Naive thymus-derived CD4-positive, alpha-beta T cell (primary cell): ENCODE data around the gene IRF5. TPM values are rescaled to one million over a fixed set of nuclear protein-coding genes. Genes with fewer than 3 reads are reported as not detected.

Source experiments
- ATAC-seq: fragments of 150-1000 bp; cut with Tn5 transposase; 2 replicates; pipeline ENCODE4 v1.10.0; 2021; ENCODE audit warnings: mild to moderate bottlenecking, moderate library complexity
- CTCF ChIA-PET: fragments of 350-600 bp; sonication (Branson Sonifier 250); formaldehyde crosslinking; loops from one replicate; lab custom pipeline; 2021; ENCODE audit warnings: antibody characterized with exemption; lab: Charles Lee
- POLR2A ChIA-PET: fragments of 350-600 bp; sonication (Branson Sonifier 250); formaldehyde crosslinking; loops from one replicate; lab custom pipeline; 2021; ENCODE audit warnings: antibody characterized with exemption, inconsistent platforms; lab: Charles Lee
- DNase-seq, 9 donors: peaks; one replicate each; pipeline versions ENCODE4 v3.0.0 to v3.0.0-alpha.2; 2020 to 2022; ENCODE audit warnings: mixed read lengths in 1 of 9
- H3K27ac ChIP-seq: one replicate; pipeline ENCODE4 v1.7.0; 2013; ENCODE audit warnings: mild to moderate bottlenecking, low read depth, low read length, moderate library complexity
- H3K27me3 ChIP-seq, 2 donors: one replicate each; pipeline ENCODE4 v1.7.0; 2013; ENCODE audit warnings: low read length in 2 of 2, mild to moderate bottlenecking in 2 of 2, moderate library complexity in 2 of 2; ENCODE audit not compliant: control insufficient read depth in 2 of 2, insufficient read depth in 2 of 2
- H3K36me3 ChIP-seq, 3 experiments: 1 replicate in 2 of 3; 2 replicates in 1 of 3; pipeline ENCODE4 v1.7.0; 2013; ENCODE audit warnings: low read length in 3 of 3, mild to moderate bottlenecking in 3 of 3, moderate library complexity in 1 of 3; ENCODE audit not compliant: insufficient read depth in 3 of 3, control insufficient read depth in 2 of 3
- H3K4me1 ChIP-seq, 2 donors: one replicate each; pipeline ENCODE4 v1.7.0; 2013; ENCODE audit warnings: low read length in 2 of 2, mild to moderate bottlenecking in 2 of 2, moderate library complexity in 1 of 2; ENCODE audit not compliant: control insufficient read depth in 2 of 2, insufficient read depth in 2 of 2
- H3K4me3 ChIP-seq: 2 replicates; pipeline ENCODE4 v1.7.0; 2013; ENCODE audit warnings: mild to moderate bottlenecking, low read length
- H3K9me3 ChIP-seq, 3 experiments: 1 replicate in 2 of 3; 2 replicates in 1 of 3; pipeline ENCODE4 v1.7.0; 2013; ENCODE audit warnings: low read length in 3 of 3; ENCODE audit not compliant: control insufficient read depth in 2 of 3
- H3K27ac Mint-ChIP-seq, 9 donors: one replicate each; pipeline ENCODE4 v1.8.0; 2020 to 2022; ENCODE audit warnings: mixed read lengths in 9 of 9, mild to moderate bottlenecking in 8 of 9, moderate library complexity in 5 of 9, inconsistent platforms in 2 of 9
- H3K27me3 Mint-ChIP-seq, 5 donors: one replicate each; pipeline ENCODE4 v1.8.0; 2021 to 2022; ENCODE audit warnings: mixed read lengths in 5 of 5, mild to moderate bottlenecking in 1 of 5
- H3K36me3 Mint-ChIP-seq, 5 donors: one replicate each; pipeline ENCODE4 v1.8.0; 2020 to 2022; ENCODE audit warnings: mixed read lengths in 5 of 5, mild to moderate bottlenecking in 3 of 5, inconsistent platforms in 1 of 5
- H3K4me1 Mint-ChIP-seq, 7 donors: one replicate each; pipeline ENCODE4 v1.8.0; 2020 to 2022; ENCODE audit warnings: mixed read lengths in 7 of 7, mild to moderate bottlenecking in 3 of 7, inconsistent platforms in 1 of 7
- H3K4me3 Mint-ChIP-seq, 10 donors: one replicate each; pipeline ENCODE4 v1.8.0; 2020 to 2022; ENCODE audit warnings: mild to moderate bottlenecking in 10 of 10, mixed read lengths in 10 of 10, moderate library complexity in 6 of 10, inconsistent platforms in 2 of 10
- H3K9me3 Mint-ChIP-seq, 11 donors: one replicate each; pipeline ENCODE4 v1.8.0; 2020 to 2022; ENCODE audit warnings: mixed read lengths in 11 of 11, mild to moderate bottlenecking in 4 of 11, inconsistent platforms in 1 of 11, moderate library complexity in 1 of 11
- intact Hi-C, 2 donors: fragments of 100-400 bp; cut with micrococcal nuclease; formaldehyde crosslinking; loops; one replicate each; pipeline ENCODE4 v1.15.1; 2023
- polyA plus RNA-seq, 2 donors: library from polyadenylated mRNA; unstranded; fragments of 300-500 nt; fragmentation: Illumina TruSeq; gene quantifications; one replicate each; pipeline ENCODE4 v1.2.3, GENCODE V29; 2021
- total RNA-seq, 6 experiments: library from RNA in 5 of 6; stranded (reverse) in 5 of 6; gene quantifications; 1 replicate in 5 of 6; 2 replicates in 1 of 6; pipeline ENCODE4 v1.2.3 and lab custom pipeline; 2021 to 2026

The IRF5 gene, protein sequence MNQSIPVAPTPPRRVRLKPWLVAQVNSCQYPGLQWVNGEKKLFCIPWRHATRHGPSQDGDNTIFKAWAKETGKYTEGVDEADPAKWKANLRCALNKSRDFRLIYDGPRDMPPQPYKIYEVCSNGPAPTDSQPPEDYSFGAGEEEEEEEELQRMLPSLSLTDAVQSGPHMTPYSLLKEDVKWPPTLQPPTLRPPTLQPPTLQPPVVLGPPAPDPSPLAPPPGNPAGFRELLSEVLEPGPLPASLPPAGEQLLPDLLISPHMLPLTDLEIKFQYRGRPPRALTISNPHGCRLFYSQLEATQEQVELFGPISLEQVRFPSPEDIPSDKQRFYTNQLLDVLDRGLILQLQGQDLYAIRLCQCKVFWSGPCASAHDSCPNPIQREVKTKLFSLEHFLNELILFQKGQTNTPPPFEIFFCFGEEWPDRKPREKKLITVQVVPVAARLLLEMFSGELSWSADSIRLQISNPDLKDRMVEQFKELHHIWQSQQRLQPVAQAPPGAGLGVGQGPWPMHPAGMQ
- total RNA-seq (10 to 100 TPM in 1 of 5 experiments, 1 to 10 TPM in 4; 1.7 to 33.2 (median 4.6) TPM), polyA plus RNA-seq (under 1 TPM; 0.38 to 0.95 TPM), total RNA-seq (lab: John Stamatoyannopoulos, UW) (not detected)

DNA sequence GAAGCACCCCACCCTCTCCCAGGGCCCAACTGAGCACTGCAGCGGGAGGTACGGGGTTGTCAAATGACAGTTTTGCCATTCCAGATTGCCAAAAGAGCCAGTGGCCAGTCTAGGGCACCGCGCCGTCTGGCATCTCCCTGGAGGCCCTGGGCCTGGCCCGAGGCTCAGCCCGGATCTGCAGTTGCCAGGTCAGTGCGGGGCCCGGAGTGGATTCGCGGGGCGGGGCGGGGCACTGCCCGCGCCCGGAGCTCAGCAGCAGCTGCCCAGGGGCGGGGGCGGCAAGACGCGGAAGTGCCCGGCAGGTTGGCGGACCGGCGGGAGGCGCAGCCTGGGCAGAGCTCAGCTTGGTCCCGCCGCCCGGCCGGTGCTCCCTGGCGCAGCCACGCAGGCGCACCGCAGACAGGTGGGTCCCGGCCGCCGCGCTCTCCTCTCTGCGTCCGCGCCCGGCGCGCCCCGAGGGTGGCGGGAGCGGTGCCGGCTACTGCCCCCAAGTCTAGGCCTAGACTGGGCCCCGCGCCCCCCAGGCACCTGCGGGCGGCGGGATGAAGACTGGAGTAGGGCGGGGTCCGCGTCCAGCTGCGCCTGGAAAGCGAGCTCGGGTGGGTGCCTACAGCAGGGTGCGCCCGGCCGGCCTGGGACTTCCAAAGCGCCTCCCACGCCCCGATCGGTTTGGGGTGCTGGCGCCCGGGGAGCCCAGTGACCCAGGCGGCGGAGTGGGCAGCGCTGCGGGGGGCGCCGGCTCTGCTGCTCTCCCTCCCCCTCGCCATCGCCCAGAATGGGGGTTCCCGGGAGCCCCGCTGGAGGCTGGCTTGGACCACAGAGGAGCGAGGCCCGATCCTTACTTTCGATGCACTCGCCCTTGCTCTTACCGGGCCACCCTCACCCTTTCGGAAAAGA, at the start of gene IRF5:
Gene IRF5 (plus strand): TSS at position 281 of the 897 bp plus-strand sequence. CDS start 4,155 bp downstream, outside the sequence.
- ChIA-PET CTCF (no interaction called here), POLR2A (interaction anchor here (0.6 kb wide), 1 partner anchor 1214 kb away, joined by 3 read pairs; no protein-coding TSS in a partner anchor)
- Histone ChIP-seq H3K4me3 (peak within 1 kb of the TSS; percentile 57), H3K27ac (no peak within 1 kb of the TSS), H3K9me3 (no peaks in the 10 kb centered on the region), H3K4me1 (peaks cover 6 to 10% of the 10 kb centered on the region in 2 donors), H3K36me3 (no peaks in the 10 kb centered on the region), H3K27me3 (peaks cover 0 to 4% of the 10 kb centered on the region in 2 donors)
- peak in 1 of 9 donors; percentile 62 for DNase-seq
- ATAC-seq = peak; percentile 40
- peak within 1 kb of the TSS in 2 of 9 donors; percentile 65 to 79 for H3K27ac Mint-ChIP-seq
- intact Hi-C loops = loop anchor here in 1 of 2 donors (2.0 kb wide), 1 partner anchor 117 kb away; the partner anchor contains the start of gene TNPO3
- H3K4me1 Mint-ChIP-seq = peaks cover 23 to 48% (median 27%) of the 10 kb centered on the region in 7 donors
- peaks cover 13 to 37% (median 18%) of the 10 kb centered on the region in 5 donors for H3K27me3 Mint-ChIP-seq
- peak within 1 kb of the TSS; percentile 78 to 91 (median 87) for H3K4me3 Mint-ChIP-seq
- peaks cover 0 to 1% (median 0%) of the 10 kb centered on the region in 11 donors for H3K9me3 Mint-ChIP-seq
- H3K36me3 Mint-ChIP-seq = peaks cover 0 to 5% (median 0%) of the 10 kb centered on the region in 5 donors

DNA sequence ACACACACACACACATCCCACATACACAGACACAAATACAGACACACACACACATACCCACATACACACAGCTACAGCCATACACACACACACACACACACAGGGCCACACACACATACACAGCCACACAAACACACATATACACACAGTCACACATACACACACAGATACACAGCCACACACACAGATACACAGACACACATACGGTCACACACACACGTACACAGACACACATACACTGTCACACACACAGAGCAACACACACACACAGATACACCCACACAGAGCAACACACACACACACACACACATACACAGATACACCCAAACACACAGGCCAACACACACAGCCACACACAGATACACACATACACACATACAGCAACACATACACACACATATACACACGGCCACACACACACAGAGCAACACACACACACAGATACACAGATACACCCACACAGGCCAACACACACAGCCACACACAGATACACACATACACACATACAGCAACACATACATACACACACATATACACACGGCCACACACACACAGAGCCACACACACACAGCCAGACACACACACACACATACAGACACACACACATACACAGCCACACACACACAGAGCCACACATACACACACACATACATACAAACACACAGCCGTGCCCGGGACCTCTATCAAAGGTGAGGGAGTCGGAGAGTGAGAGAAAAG, 49.5 kb upstream of the IRF5 start:
- Mint-ChIP-seq H3K9me3 (no peaks in the 10 kb centered on the region), H3K4me1 (peaks cover 0 to 3% (median 0%) of the 10 kb centered on the region in 7 donors), H3K36me3 (no peaks in the 10 kb centered on the region), H3K27ac (no peak overlapping the region), H3K4me3 (no peak overlapping the region), H3K27me3 (peaks cover 5 to 20% (median 15%) of the 10 kb centered on the region in 5 donors)
- no peaks in the 10 kb centered on the region for H3K9me3 ChIP-seq
- no peaks in the 10 kb centered on the region for H3K4me1 ChIP-seq
- ATAC-seq = no peak
- DNase-seq = no peak
- H3K4me3 ChIP-seq = no peak overlapping the region
- ChIA-PET CTCF (no interaction called here), POLR2A (no interaction called here)
- H3K27me3 ChIP-seq = peaks cover 0 to 3% of the 10 kb centered on the region in 2 donors
- intact Hi-C loops = no loop called here
- H3K27ac ChIP-seq = no peak overlapping the region
- no peaks in the 10 kb centered on the region for H3K36me3 ChIP-seq

DNA sequence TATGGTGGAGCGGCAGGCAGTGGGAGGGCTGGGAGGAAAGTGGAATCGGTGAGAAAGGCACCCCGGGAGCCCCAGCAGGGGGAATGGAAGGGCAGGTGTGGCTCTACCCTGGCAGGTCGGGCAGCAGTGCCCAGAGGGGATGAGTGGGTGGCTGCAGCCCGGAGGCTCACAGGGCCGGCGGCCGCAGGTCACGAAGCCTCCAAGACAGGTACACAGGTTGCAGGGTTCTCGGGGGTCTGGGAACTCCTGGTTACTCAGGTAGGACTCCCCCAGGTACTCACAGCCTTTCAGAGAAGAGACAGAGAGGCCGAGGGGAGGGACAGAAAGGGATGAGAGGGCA, 49.0 kb upstream of the IRF5 start:
- DNase-seq (no peak), ATAC-seq (no peak)
- Histone ChIP-seq H3K4me3 (no peak overlapping the region), H3K27me3 (peaks cover 0 to 3% of the 10 kb centered on the region in 2 donors), H3K36me3 (no peaks in the 10 kb centered on the region), H3K27ac (no peak overlapping the region), H3K9me3 (no peaks in the 10 kb centered on the region), H3K4me1 (no peaks in the 10 kb centered on the region)
- Mint-ChIP-seq H3K36me3 (no peaks in the 10 kb centered on the region), H3K4me3 (no peak overlapping the region), H3K27ac (no peak overlapping the region), H3K27me3 (peaks cover 5 to 20% (median 15%) of the 10 kb centered on the region in 5 donors), H3K4me1 (no peaks in the 10 kb centered on the region), H3K9me3 (no peaks in the 10 kb centered on the region)
- POLR2A ChIA-PET = no interaction called here
- intact Hi-C loops = no loop called here
- CTCF ChIA-PET = no interaction called here

DNA sequence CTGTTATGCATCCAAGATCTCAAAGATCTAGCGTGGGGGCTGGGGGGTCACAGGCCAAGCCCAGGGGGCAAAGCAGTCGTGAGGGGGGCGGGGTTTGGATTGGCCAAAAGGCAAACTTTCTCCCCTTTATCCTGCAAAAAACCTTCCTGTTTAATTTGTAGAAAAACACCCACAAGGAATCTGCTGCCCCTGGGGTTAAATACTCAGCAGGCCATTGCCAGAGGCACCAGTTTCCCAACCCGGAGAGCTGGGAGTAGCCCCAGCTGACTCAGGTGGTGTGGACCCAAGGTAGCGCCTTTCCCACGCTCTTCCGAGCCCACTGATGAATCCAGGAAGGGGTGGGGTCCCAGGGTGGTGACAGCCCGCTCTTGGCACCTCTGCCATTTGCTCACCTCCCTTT, 48.6 kb upstream of the IRF5 start:
- H3K36me3 ChIP-seq = no peaks in the 10 kb centered on the region
- intact Hi-C loops = no loop called here
- H3K4me1 ChIP-seq = no peaks in the 10 kb centered on the region
- H3K27me3 Mint-ChIP-seq = peaks cover 5 to 20% (median 15%) of the 10 kb centered on the region in 5 donors
- ATAC-seq (no peak), DNase-seq (no peak)
- ChIA-PET CTCF (no interaction called here), POLR2A (no interaction called here)
- H3K27ac Mint-ChIP-seq = no peak overlapping the region
- peaks cover 0 to 3% of the 10 kb centered on the region in 2 donors for H3K27me3 ChIP-seq
- H3K9me3 ChIP-seq = no peaks in the 10 kb centered on the region
- no peak overlapping the region for H3K27ac ChIP-seq
- no peak overlapping the region for H3K4me3 Mint-ChIP-seq
- H3K9me3 Mint-ChIP-seq = no peaks in the 10 kb centered on the region
- no peaks in the 10 kb centered on the region for H3K36me3 Mint-ChIP-seq
- no peaks in the 10 kb centered on the region for H3K4me1 Mint-ChIP-seq
- H3K4me3 ChIP-seq = no peak overlapping the region

DNA sequence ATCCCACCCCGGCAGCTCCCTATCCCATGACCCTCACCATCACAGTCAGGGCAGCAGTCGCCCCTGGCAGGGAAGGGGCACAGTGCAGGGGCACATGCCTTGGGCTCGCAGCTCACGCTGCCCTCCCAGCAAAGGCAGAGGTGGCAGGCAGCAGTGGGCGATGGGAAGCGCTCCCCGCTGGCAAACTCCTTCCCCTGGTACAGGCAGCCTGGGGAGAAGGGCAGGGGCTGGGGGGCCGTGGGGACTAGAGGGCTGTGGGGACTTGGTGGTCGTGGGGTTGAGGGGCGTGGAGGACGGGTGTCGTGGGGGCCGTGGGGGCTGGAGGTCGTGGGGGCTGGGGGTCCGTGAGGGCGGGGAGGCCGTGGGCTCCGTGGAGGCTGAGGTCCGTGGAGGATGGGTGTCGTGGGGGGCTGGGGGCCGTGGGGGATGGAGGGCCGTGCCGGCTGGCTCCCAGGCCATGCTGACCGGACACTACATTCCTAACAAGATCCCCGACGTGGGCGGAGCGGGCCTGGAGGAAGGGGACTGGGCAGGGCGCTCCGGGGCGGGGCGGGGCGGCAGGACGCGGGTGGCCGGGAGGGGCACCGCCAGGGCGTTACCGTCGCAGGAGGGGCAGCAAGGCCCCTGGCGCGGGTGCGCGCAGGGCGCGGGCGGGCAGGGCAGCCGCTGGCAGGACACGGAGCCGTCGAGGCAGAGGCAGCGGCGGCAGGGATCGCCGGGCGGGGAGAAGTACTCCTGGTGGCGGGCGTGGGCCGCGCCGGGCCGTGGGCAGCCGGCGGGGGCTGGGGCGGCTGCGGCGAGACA, 47.2 kb upstream of the IRF5 start:
- Mint-ChIP-seq H3K27ac (no peak overlapping the region), H3K4me3 (peak overlapping the region in 4 of 10 donors; percentile 6 to 65 (median 34)), H3K27me3 (peaks cover 5 to 20% (median 15%) of the 10 kb centered on the region in 5 donors), H3K9me3 (no peaks in the 10 kb centered on the region), H3K36me3 (no peaks in the 10 kb centered on the region), H3K4me1 (no peaks in the 10 kb centered on the region)
- CTCF ChIA-PET = no interaction called here
- Histone ChIP-seq H3K4me1 (no peaks in the 10 kb centered on the region), H3K27ac (no peak overlapping the region), H3K36me3 (no peaks in the 10 kb centered on the region), H3K4me3 (no peak overlapping the region), H3K27me3 (peaks cover 0 to 3% of the 10 kb centered on the region in 2 donors), H3K9me3 (no peaks in the 10 kb centered on the region)
- ATAC-seq (peak; percentile 20), DNase-seq (no peak)
- POLR2A ChIA-PET = no interaction called here
- intact Hi-C loops = no loop called here
